CD4-positive, alpha-beta T cell treated with Interleukin-10 for 1 hour (primary cell): ENCODE measurements around the gene SNX27.
A peak's percentile ranks its signal among the peaks of the same experiment; 100 is the strongest.

Experiments
- DNase-seq: peaks from one replicate; pipeline ENCODE4 v3.0.0-alpha.2; 2020

The SNX27 gene

GRCh38 chr1:151706464-151707415 lies 94.9 kb downstream of the SNX27 start:
- DNase-seq: no peak

- no peak for DNase-seq
These were observed 95.8 kb downstream of the SNX27 start for GRCh38 chr1:151707541-151708065.

GRCh38 chr1:151708891-151709290 lies 97.0 kb downstream of the SNX27 start:
- DNase-seq: no peak

GRCh38 chr1:151710187-151710840 lies 98.5 kb downstream of the SNX27 start:
- DNase-seq: peak; percentile 22

GRCh38 chr1:151711044-151711800 lies 99.4 kb downstream of the SNX27 start:
- DNase-seq: no peak

- DNase-seq: no peak
These were observed 100.1 kb downstream of the SNX27 start for GRCh38 chr1:151711951-151712350.

- DNase-seq: no peak
These were observed 101.2 kb downstream of the SNX27 start for GRCh38 chr1:151713044-151713443.

- no peak for DNase-seq
These were observed 102.0 kb downstream of the SNX27 start for GRCh38 chr1:151713874-151714273.

GRCh38 chr1:151714820-151715725 lies 103.2 kb downstream of the SNX27 start:
- no peak for DNase-seq

GRCh38 chr1:151715726-151716404 lies 104.0 kb downstream of the SNX27 start:
- DNase-seq: no peak

GRCh38 chr1:151716405-151716762 lies 104.5 kb downstream of the SNX27 start:
- no peak for DNase-seq

- DNase-seq: peak; percentile 20
These were observed 105.2 kb downstream of the SNX27 start, which contains the start of gene CELF3 for GRCh38 chr1:151716771-151717631. TSS of gene CELF3 (minus strand) at chr1:151716803. CDS start at chr1:151716020, 783 bp downstream.

- DNase-seq: no peak
These were observed 106.2 kb downstream of the SNX27 start for GRCh38 chr1:151718011-151718431.

- DNase-seq: no peak
These were observed 106.8 kb downstream of the SNX27 start for GRCh38 chr1:151718666-151719065.

GRCh38 chr1:151720125-151720524 lies 108.3 kb downstream of the SNX27 start:
- no peak for DNase-seq

GRCh38 chr1:151720554-151720953 lies 108.7 kb downstream of the SNX27 start:
- DNase-seq: peak; percentile 10

GRCh38 chr1:151720974-151721787 lies 109.3 kb downstream of the SNX27 start, which contains the start of gene RIIAD1:
TSS of gene RIIAD1 (plus strand) at chr1:151721522. CDS start at chr1:151721537, 15 bp downstream.
- peak; percentile 61 for DNase-seq

- no peak for DNase-seq
These were observed 110.1 kb downstream of the SNX27 start for GRCh38 chr1:151721788-151722510.
